ENCODE results near the gene FAAP20. TPM values are rescaled to one million over a fixed set of nuclear protein-coding genes. Genes with fewer than 3 reads are reported as not detected.

The FAAP20 gene
- total and polyA plus RNA-seq, 9 of the 15 experiments (the other 6 are each of a cell fraction or from before 2014, with no cell fraction given) = 0.58 to 143 (median 9.9) TPM

DNA sequence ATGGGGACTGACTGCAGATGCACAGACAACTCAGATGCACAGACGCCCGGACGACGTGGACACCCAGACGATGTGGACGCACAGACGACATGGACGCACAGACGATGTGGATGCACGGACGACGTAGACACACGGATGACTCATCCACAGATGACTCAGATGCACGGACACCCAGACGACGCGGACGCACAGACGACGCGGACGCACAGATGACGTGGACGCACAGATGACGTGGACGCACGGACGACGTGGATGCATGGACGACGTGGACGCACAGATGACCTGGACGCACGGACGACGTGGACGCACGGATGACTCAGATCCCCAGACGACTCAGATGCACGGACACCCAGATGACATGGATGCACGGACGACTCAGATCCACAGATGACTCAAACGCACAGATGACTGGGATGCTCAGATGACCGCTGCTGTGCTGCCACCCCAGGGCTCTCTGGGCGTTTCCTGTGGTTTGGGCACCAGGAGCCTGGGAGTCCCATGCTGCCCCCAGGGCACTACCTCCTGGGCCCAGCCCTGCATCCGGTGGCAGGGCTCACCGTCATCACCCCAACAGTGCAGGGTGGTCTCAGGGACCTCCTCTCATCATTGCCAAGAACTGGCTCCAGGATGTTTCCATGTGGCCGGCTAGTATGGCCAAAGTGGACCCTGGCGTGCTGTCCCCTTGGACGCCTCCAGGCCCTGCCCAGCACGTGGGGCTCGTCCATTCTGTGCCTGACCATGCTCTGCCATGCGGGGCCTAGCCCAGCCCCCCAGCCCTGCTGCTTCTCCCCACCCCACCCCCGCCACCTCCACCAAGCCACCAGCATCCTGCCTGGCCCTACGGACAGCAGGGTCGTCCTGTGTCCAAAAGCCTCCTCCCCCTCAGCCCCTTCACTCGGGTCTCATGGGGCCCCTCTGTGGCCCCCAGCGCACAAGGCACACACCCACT lies 14.0 kb downstream of the FAAP20 start (continued):
- TF ChIP-seq, protein P1, sequence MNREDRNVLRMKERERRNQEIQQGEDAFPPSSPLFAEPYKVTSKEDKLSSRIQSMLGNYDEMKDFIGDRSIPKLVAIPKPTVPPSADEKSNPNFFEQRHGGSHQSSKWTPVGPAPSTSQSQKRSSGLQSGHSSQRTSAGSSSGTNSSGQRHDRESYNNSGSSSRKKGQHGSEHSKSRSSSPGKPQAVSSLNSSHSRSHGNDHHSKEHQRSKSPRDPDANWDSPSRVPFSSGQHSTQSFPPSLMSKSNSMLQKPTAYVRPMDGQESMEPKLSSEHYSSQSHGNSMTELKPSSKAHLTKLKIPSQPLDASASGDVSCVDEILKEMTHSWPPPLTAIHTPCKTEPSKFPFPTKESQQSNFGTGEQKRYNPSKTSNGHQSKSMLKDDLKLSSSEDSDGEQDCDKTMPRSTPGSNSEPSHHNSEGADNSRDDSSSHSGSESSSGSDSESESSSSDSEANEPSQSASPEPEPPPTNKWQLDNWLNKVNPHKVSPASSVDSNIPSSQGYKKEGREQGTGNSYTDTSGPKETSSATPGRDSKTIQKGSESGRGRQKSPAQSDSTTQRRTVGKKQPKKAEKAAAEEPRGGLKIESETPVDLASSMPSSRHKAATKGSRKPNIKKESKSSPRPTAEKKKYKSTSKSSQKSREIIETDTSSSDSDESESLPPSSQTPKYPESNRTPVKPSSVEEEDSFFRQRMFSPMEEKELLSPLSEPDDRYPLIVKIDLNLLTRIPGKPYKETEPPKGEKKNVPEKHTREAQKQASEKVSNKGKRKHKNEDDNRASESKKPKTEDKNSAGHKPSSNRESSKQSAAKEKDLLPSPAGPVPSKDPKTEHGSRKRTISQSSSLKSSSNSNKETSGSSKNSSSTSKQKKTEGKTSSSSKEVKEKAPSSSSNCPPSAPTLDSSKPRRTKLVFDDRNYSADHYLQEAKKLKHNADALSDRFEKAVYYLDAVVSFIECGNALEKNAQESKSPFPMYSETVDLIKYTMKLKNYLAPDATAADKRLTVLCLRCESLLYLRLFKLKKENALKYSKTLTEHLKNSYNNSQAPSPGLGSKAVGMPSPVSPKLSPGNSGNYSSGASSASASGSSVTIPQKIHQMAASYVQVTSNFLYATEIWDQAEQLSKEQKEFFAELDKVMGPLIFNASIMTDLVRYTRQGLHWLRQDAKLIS (CRISPR knock-in tag; IDR thresholded peaks at IDR 0.05) = 0 out of 2 replicates have a peak, but pooled peaks have one; percentile 24
- TF ChIP-seq, protein P2, sequence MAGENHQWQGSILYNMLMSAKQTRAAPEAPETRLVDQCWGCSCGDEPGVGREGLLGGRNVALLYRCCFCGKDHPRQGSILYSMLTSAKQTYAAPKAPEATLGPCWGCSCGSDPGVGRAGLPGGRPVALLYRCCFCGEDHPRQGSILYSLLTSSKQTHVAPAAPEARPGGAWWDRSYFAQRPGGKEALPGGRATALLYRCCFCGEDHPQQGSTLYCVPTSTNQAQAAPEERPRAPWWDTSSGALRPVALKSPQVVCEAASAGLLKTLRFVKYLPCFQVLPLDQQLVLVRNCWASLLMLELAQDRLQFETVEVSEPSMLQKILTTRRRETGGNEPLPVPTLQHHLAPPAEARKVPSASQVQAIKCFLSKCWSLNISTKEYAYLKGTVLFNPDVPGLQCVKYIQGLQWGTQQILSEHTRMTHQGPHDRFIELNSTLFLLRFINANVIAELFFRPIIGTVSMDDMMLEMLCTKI (IDR thresholded peaks at IDR 0.05; ENCODE audit: partially characterized antibody) = no peak
- TF ChIP-seq, protein P3, sequence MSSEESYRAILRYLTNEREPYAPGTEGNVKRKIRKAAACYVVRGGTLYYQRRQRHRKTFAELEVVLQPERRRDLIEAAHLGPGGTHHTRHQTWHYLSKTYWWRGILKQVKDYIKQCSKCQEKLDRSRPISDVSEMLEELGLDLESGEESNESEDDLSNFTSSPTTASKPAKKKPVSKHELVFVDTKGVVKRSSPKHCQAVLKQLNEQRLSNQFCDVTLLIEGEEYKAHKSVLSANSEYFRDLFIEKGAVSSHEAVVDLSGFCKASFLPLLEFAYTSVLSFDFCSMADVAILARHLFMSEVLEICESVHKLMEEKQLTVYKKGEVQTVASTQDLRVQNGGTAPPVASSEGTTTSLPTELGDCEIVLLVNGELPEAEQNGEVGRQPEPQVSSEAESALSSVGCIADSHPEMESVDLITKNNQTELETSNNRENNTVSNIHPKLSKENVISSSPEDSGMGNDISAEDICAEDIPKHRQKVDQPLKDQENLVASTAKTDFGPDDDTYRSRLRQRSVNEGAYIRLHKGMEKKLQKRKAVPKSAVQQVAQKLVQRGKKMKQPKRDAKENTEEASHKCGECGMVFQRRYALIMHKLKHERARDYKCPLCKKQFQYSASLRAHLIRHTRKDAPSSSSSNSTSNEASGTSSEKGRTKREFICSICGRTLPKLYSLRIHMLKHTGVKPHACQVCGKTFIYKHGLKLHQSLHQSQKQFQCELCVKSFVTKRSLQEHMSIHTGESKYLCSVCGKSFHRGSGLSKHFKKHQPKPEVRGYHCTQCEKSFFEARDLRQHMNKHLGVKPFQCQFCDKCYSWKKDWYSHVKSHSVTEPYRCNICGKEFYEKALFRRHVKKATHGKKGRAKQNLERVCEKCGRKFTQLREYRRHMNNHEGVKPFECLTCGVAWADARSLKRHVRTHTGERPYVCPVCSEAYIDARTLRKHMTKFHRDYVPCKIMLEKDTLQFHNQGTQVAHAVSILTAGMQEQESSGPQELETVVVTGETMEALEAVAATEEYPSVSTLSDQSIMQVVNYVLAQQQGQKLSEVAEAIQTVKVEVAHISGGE (CRISPR knock-in tag; IDR thresholded peaks at IDR 0.05) = no peak
- TF ChIP-seq KLF13 (tag; IDR thresholded peaks at IDR 0.05; ENCODE audit: borderline replicate concordance, low read depth) (no peak; the same call in 1 of the 2 replicates), ARID2 (IDR thresholded peaks at IDR 0.05) (no peak), ZNF146 (CRISPR knock-in tag; IDR thresholded peaks at IDR 0.05; ENCODE audit: unreplicated experiment) (no peak), EWSR1 (IDR thresholded peaks at IDR 0.05; ENCODE audit: borderline replicate concordance, low read depth, partially characterized antibody) (no peak), CREM (IDR thresholded peaks at IDR 0.05; ENCODE audit: low read depth) (peak; percentile 100), ZBTB8A (IDR thresholded peaks at IDR 0.05; ENCODE audit: partially characterized antibody) (no peak)
- TF ChIP-seq, protein P4, sequence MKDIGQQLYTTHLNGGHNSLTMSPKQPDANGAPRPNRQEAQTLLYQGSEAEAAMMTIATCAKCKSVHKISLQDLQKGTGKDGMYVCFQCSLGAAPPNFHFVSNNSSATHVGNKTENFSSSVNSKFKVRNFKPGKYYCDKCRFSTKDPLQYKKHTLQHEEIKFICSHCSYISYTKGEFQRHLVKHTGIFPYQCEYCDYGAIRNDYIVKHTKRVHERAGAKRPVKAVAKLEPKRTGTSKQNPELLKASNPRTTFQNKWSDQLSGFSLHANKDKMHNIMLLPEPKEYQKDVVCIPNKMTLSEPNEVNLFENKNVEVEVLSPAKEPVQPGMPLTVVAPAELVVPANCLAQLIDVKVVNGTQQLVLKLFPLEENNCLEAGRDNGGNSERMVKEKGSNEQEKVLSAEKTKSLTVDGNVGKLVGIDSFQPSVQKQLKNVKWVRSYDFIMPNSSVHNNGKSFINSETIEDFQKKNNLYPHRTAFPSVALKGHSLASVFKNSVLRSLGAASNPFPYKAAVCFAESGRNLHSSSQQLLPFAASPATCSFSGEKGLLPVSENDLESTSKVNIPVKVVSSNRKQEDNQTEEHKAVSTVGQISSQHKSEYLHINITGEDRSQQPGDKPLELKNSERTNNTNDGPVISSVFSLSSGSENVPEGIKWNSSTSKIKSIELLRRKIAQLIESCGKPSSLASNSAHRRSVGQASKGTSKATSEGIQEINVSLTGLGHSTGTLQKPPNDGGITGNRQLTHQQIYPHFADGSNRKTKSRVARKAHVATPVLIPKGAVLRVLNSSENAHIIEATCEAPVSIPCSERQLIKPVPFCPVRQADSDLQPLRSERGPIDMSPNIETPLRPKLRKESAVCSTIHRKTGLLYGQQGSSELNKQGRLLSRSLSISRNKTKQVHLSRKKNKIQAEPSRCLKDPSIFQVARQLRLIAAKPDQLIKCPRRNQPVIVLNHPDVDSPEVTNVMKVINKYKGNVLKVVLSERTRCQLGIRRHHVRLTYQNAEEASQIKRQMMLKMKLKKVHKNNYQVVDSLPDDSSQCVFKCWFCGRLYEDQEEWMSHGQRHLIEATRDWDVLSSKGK (CRISPR knock-in tag; IDR thresholded peaks at IDR 0.05) = no peak
- TF ChIP-seq, protein P5, sequence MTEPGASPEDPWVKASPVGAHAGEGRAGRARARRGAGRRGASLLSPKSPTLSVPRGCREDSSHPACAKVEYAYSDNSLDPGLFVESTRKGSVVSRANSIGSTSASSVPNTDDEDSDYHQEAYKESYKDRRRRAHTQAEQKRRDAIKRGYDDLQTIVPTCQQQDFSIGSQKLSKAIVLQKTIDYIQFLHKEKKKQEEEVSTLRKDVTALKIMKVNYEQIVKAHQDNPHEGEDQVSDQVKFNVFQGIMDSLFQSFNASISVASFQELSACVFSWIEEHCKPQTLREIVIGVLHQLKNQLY (CRISPR knock-in tag; conservative IDR thresholded peaks at IDR 0.05) = 0 out of 4 replicates have a peak, but pooled peaks of 1 of the 2 experiments have one; percentile 39
